HEK293 (cell line): ENCODE measurements around the gene PDGFC.
A peak's percentile ranks its signal among the peaks of the same experiment; 100 is the strongest.

Experiments
- SP2 ChIP-seq: fragments of 450-650 bp; formaldehyde crosslinking; IDR thresholded peaks from 2 replicates; pipeline ENCODE4 v1.5.1; 2016; ENCODE audit warnings: missing biosample characterization, missing genetic modification characterization
- ZBTB7A ChIP-seq: fragments of 450-650 bp; formaldehyde crosslinking; IDR thresholded peaks from 2 replicates; pipeline ENCODE4 v1.5.1; 2016; ENCODE audit warnings: low read depth, missing biosample characterization, missing genetic modification characterization
- ZNF175 ChIP-seq: fragments of 450-650 bp; formaldehyde crosslinking; IDR thresholded peaks from 2 replicates; pipeline ENCODE4 v1.5.1; 2016; ENCODE audit warnings: missing biosample characterization, missing genetic modification characterization
- TF ChIP-seq, protein P1 (sequence below): fragments of 450-650 bp; formaldehyde crosslinking; IDR thresholded peaks from 2 replicates; pipeline ENCODE4 v1.5.1; 2016; ENCODE audit warnings: missing biosample characterization, missing genetic modification characterization
- TF ChIP-seq, protein P2 (sequence below): fragments of 450-650 bp; formaldehyde crosslinking; IDR thresholded peaks from 2 replicates; pipeline ENCODE4 v1.5.1; 2016; ENCODE audit warnings: missing biosample characterization, missing genetic modification characterization
- TF ChIP-seq, protein P3 (sequence below): fragments of 450-650 bp; formaldehyde crosslinking; IDR thresholded peaks from 2 replicates; pipeline ENCODE4 v1.5.1; 2016; ENCODE audit warnings: missing biosample characterization, missing genetic modification characterization

DNA sequence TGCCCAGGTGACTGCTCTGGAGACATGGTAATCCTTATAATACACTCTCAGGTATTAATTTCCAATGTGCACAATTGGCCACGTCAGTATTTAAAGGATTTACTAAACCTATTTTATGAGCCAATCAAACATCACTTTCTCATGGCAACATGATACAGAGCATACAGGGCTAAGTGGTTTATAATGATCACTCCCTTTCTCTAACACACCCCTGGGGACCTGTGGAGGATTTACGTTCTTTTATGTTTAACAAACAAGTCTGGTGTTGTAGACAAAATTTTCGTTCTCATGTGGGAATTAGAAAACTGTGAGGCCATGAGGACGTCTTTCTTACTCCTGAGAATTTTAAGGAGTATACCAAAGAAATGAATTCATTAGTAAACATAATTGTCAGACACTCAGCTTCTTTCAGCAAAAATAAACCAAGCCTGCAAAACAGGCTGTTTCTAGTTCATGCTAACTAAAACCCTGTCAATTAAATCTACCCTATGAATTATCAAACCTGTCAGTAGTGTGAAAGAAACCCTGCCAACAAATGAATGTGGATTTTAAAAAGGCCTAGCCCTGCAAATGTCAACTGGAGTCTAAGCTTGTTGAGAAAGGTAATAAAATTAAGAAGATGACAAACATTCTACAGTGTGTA is 155.8 kb downstream of the PDGFC start:
- TF ChIP-seq ZBTB7A (tag by site-specific recombination) = no peak
- TF ChIP-seq, protein P1, sequence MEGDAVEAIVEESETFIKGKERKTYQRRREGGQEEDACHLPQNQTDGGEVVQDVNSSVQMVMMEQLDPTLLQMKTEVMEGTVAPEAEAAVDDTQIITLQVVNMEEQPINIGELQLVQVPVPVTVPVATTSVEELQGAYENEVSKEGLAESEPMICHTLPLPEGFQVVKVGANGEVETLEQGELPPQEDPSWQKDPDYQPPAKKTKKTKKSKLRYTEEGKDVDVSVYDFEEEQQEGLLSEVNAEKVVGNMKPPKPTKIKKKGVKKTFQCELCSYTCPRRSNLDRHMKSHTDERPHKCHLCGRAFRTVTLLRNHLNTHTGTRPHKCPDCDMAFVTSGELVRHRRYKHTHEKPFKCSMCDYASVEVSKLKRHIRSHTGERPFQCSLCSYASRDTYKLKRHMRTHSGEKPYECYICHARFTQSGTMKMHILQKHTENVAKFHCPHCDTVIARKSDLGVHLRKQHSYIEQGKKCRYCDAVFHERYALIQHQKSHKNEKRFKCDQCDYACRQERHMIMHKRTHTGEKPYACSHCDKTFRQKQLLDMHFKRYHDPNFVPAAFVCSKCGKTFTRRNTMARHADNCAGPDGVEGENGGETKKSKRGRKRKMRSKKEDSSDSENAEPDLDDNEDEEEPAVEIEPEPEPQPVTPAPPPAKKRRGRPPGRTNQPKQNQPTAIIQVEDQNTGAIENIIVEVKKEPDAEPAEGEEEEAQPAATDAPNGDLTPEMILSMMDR (tag by site-specific recombination) = no peak
- no peak for TF ChIP-seq ZNF175 (tag by site-specific recombination)
- 0 out of 2 replicates have a peak, but pooled peaks have one; percentile 8 for TF ChIP-seq SP2 (tag by site-specific recombination)
- TF ChIP-seq, protein P2, sequence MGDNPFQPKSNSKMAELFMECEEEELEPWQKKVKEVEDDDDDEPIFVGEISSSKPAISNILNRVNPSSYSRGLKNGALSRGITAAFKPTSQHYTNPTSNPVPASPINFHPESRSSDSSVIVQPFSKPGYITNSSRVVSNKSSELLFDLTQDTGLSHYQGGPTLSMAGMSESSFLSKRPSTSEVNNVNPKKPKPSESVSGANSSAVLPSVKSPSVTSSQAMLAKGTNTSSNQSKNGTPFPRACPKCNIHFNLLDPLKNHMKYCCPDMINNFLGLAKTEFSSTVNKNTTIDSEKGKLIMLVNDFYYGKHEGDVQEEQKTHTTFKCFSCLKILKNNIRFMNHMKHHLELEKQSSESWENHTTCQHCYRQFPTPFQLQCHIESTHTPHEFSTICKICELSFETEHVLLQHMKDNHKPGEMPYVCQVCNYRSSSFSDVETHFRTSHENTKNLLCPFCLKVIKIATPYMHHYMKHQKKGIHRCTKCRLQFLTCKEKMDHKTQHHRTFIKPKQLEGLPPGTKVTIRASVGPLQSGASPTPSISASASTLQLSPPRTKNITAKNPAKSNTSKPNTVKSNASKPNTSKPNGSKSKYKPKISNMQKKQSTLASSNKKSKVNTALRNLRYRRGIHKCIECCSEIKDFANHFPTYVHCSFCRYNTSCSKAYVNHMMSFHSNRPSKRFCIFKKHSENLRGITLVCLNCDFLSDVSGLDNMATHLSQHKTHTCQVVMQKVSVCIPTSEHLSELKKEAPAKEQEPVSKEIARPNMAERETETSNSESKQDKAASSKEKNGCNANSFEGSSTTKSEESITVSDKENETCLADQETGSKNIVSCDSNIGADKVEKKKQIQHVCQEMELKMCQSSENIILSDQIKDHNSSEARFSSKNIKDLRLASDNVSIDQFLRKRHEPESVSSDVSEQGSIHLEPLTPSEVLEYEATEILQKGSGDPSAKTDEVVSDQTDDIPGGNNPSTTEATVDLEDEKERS = no peak
- TF ChIP-seq, protein P3, sequence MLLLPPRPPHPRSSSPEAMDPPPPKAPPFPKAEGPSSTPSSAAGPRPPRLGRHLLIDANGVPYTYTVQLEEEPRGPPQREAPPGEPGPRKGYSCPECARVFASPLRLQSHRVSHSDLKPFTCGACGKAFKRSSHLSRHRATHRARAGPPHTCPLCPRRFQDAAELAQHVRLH (tag by site-specific recombination) = peak; percentile 65; the same call in 1 of the 2 replicates
